ENCODE data around the gene TATDN3. TPM values are rescaled to one million over a fixed set of nuclear protein-coding genes. Genes with fewer than 3 reads are reported as not detected.
"Not testable (repeated sequence)": the region's sequence is repeated elsewhere in the genome, so short reads cannot be mapped to it uniquely, and the experiment has no call there.

TATDN3 gene
- total RNA-seq, 2 experiments from 2014 or later: 15.1 to 16.5 TPM

DNA sequence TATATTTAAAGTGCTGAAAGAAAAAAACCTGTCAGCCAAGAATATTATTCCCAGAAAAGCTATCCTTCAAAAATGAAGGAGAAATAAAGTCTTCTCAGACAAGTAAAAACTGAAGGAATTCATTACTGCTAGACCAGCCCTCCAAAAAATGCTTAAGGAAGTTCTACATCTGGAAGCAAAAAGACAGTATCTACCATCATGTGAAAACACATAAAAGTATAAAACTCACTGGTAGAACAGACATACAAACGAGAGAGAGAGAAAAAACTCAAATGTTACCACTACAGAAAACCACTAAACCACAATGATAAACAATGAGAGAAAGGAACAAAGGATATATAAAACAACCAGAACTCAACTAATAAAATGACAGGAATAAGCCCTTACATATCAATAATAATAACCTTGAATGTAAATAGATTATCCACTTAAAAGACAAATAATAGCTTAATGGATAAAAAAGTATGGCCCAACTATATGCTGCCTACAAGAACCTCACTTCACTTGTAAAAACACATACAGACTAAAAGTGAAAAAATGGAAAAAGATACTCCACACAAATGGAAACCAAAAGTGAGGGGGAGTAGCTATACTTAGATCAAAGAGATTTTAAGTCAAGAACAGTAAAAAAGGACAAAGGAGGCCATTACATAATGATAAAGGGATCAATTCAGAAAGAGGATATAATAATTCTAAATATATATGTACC is 22.1 kb upstream of the TATDN3 start:
- ChIA-PET POLR2A (no interaction called here), CTCF (interaction anchor here (0.8 to 1.8 kb wide), 4 partner anchors 11 to 135 kb away, joined by 3 to 5 read pairs (median 4); partner anchors contain the start of gene NSL1)

GRCh38 chr1:212771341-212771740 is 20.4 kb upstream of the TATDN3 start:
- POLR2A ChIA-PET: interaction anchor here (0.5 kb wide), 1 partner anchor 225 kb away, joined by 4 read pairs; no protein-coding TSS in a partner anchor
- CTCF ChIA-PET: interaction anchor here (0.9 kb wide), 1 partner anchor 32 kb away, joined by 3 read pairs; no protein-coding TSS in a partner anchor

GRCh38 chr1:212773011-212773410 is 18.7 kb upstream of the TATDN3 start:
- CTCF ChIA-PET: interaction anchor here (1.8 kb wide), 1 partner anchor 108 kb away, joined by 9 read pairs; no protein-coding TSS in a partner anchor
- POLR2A ChIA-PET: no interaction called here

DNA sequence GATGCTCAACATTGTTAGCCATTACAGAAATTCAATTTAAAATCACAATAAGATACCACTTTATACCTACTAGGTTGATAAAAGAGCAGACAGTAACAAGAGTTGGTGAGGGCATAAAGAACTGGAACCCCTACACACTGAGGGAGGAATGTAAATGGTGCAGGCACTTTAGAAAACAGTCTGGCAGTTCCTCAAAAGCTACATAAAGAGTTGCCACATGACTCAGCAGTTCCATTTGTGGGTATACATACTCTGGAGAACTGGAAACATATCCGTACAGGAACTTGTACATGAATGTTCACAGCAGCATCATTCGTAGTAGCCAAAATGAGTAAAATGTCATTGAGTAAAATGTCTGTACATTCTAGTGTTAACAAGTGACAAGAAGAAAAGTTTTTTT is 17.1 kb upstream of the TATDN3 start:
- POLR2A ChIA-PET: no interaction called here
- CTCF ChIA-PET: no interaction called here

GRCh38 chr1:212775241-212775640 is 16.5 kb upstream of the TATDN3 start:
- ChIA-PET POLR2A (no interaction called here), CTCF (no interaction called here)

DNA sequence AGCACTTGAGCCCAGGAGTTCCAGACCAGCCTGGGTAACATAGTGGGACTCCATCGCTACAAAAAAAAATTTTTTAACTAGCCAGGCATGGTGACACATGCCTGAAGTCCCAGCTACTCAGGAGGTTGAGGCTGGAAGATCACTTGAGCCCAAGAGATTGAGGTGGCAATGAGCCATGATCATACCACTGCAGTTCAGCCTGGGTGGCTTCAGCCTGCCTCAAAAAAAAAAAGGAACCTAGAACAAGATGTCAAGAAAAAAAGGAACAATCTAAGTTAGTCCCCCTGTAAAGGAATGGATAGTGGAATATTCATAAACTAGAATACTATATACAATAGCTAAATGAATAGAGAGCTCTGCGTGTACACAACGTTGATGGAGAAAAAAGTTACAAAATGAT is 14.5 kb upstream of the TATDN3 start:
- POLR2A ChIA-PET: no interaction called here
- CTCF ChIA-PET: interaction anchor here (0.7 to 2.3 kb wide), 4 partner anchors 11 to 1078 kb away, joined by 3 to 11 read pairs (median 4); partner anchors contain the start of genes NSL1 and TATDN3

GRCh38 chr1:212779086-212779485 is 12.6 kb upstream of the TATDN3 start:
- POLR2A ChIA-PET, CTCF ChIA-PET: not testable (repeated sequence)

GRCh38 chr1:212780759-212781158 is 10.9 kb upstream of the TATDN3 start:
- POLR2A ChIA-PET: no interaction called here

GRCh38 chr1:212781225-212781624 is 10.5 kb upstream of the TATDN3 start:
- CTCF ChIA-PET: interaction anchor here (0.9 to 2.2 kb wide), 7 partner anchors 12 to 304 kb away, joined by 3 to 24 read pairs (median 3); no protein-coding TSS in a partner anchor
- POLR2A ChIA-PET: interaction anchor here (1.0 kb wide), 1 partner anchor 11 kb away, joined by 5 read pairs; no protein-coding TSS in a partner anchor

More at GRCh38 chr1:212780759-212781158, 10.9 kb upstream of the TATDN3 start:
- CTCF ChIA-PET: interaction anchor here (0.9 to 2.2 kb wide), 4 partner anchors 11 to 304 kb away, joined by 3 to 24 read pairs (median 4); no protein-coding TSS in a partner anchor

DNA sequence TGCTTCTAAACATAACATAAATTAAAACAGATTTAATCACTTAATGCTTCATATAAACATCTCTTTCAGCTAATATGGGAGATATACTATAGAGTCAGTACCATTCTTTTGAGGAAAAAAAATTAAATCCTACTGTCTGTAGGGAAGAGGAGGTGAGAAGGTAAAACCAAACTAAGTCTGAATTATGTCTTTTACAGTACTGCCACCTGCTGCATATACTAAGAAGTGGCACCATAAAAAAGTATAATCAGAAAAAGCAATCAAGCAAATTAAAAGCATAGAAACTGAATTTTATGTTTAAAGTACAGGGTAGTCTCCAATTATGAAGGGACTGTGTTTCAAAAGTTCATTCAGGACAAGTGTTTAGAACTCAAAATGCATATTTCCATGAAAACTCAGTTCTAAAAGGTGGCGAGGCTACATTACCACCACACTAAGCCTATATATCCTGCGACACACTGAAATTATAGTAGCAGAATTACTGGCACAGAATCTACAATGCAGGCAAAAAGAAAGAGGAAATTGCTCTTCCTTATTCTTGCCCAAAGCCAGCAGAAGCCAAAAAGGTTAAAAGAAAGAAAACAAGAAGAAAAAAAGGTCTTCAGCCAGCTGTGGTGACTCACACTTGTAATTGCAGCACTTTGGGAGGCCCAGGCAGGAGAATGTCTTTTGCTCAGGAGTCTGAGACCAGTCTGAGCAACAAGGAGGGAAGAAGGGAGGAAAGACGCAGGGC is 9.1 kb upstream of the TATDN3 start:
- ChIA-PET POLR2A (interaction anchor here (1.0 kb wide), 1 partner anchor 10 kb away, joined by 5 read pairs; no protein-coding TSS in a partner anchor), CTCF (interaction anchor here (0.9 to 2.2 kb wide), 7 partner anchors 11 to 118 kb away, joined by 3 to 24 read pairs (median 3); no protein-coding TSS in a partner anchor)

- POLR2A ChIA-PET: interaction anchor here (0.7 kb wide), 1 partner anchor 83 kb away, joined by 3 read pairs; no protein-coding TSS in a partner anchor
- CTCF ChIA-PET: interaction anchor here (1.4 kb wide), 1 partner anchor 119 kb away, joined by 7 read pairs; no protein-coding TSS in a partner anchor
Observed at GRCh38 chr1:212783976-212784375, 7.7 kb upstream of the TATDN3 start.

DNA sequence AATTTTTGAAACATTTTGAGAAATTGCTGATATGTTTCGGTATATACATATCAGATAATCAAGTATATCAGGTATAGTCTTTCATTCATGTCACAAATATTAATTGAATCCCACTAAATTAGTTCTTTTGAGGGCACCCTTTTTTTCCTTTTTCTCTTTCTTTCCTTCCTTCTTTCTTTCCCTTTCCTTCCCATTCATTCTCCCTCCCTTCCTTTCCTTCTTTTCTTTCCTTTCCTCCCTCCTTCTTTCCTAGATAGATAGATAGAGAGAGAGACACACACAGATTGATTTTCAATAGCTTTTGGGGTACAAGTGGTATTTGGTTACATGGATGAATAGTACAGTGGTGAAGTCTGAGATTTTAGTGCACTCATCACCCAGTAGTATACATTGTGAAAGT is 5.8 kb upstream of the TATDN3 start:
- ChIA-PET POLR2A (no interaction called here), CTCF (interaction anchor here (2.2 kb wide), 1 partner anchor 121 kb away, joined by 10 read pairs; no protein-coding TSS in a partner anchor)

GRCh38 chr1:212791261-212791675 is 426 bp upstream of the TATDN3 start:
- ChIA-PET POLR2A (interaction anchor here (0.6 to 1.6 kb wide), 7 partner anchors 36 to 212 kb away, joined by 3 to 7 read pairs (median 4); partner anchors contain the start of genes ATF3 and FLVCR1), CTCF (interaction anchor here (0.6 to 2.3 kb wide), 12 partner anchors 10 to 335 kb away, joined by 3 to 14 read pairs (median 3); no protein-coding TSS in a partner anchor)

GRCh38 chr1:212792396-212792908 is 758 bp downstream of the TATDN3 start:
- CTCF ChIA-PET: interaction anchor here (0.6 to 1.9 kb wide), 7 partner anchors 15 to 183 kb away, joined by 3 to 4 read pairs (median 3); no protein-coding TSS in a partner anchor
- POLR2A ChIA-PET: interaction anchor here (0.7 to 1.6 kb wide), 5 partner anchors 11 to 1639 kb away, joined by 3 to 7 read pairs (median 5); no protein-coding TSS in a partner anchor

DNA sequence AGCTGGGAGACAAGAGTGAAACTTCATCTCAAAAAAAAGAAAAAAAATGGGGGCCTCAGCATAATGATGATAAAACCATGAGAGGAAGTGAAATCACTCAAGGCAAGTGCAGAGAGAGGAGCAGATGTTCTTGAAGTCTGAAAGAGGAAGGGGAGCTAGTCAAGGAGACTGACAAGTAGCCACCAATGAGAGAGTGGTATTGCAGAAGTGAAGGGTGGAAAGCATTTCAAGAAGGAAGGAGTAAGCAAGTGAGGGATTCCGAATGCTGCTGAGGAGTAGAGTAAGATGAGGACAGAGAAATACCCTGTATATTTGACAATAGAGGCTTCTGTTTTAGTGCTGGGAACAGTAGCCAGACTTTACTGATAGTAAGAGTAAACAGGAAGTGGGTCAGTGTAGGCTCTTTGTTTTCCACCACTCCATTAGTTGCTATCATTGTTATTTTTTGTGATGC is 2.9 kb downstream of the TATDN3 start:
- POLR2A ChIA-PET: interaction anchor here (0.7 kb wide), 2 partner anchors 127 to 317 kb away, joined by 3 to 7 read pairs; no protein-coding TSS in a partner anchor
- CTCF ChIA-PET: interaction anchor here (1.1 to 1.9 kb wide), 2 partner anchors 13 to 130 kb away, joined by 3 to 5 read pairs; no protein-coding TSS in a partner anchor

DNA sequence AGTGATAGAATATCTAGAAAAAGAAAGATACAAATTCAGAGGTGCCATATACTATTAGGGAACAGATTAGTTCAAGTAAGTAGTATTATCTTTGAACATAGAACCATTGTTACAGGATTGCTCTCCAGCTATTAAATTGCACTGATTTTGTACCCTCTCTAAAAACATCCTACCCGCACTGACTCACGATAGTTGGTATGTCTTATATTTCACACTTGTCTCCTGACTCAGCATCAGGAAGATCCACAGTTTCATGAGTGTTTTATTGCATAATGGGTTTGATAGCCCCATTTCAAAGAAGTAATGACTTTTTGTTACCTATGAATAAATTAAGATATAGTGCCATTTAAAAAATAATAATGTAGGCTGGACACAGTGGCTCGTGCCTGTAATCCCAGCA is 6.0 kb downstream of the TATDN3 start:
- CTCF ChIA-PET: no interaction called here
- POLR2A ChIA-PET: no interaction called here

- POLR2A ChIA-PET: no interaction called here
- CTCF ChIA-PET: no interaction called here
Observed at GRCh38 chr1:212805767-212806166, 14.1 kb downstream of the TATDN3 start.

GRCh38 chr1:212814537-212815334 is 23.0 kb downstream of the TATDN3 start:
- CTCF ChIA-PET: interaction anchor here (0.9 kb wide), 1 partner anchor 180 kb away, joined by 3 read pairs; no protein-coding TSS in a partner anchor
- POLR2A ChIA-PET: interaction anchor here (0.6 to 0.7 kb wide), 2 partner anchors 43 to 189 kb away, joined by 3 read pairs; no protein-coding TSS in a partner anchor

Measured in activated CD8-positive, alpha-beta memory T cell treated with anti-CD3 and anti-CD28 coated beads for 36 hours (primary cell).